A549 (cell line): Measurements from ENCODE around the gene TRAPPC5. TPM values are rescaled to one million over a fixed set of nuclear protein-coding genes. Genes with fewer than 3 reads are reported as not detected.

Experiments used
- ATAC-seq, 2 experiments: fragments of 200-7000 bp in 1 of 2; fragments of >200 bp in 1 of 2; cut with Nextera tagmentation in 1 of 2; cut with Tn5 transposase in 1 of 2; 3 replicates each; pipeline versions ENCODE4 v1.8.0 to v1.9.1; 2018 to 2020; ENCODE audit warnings: mild to moderate bottlenecking in 1 of 2, moderate library complexity in 1 of 2
- CTCF ChIA-PET: fragments of 300-600 bp; sonication (Branson Sonifier 250); formaldehyde crosslinking; extraction: SDS; loops from one replicate; lab custom pipeline; 2021; ENCODE audit warnings: antibody characterized with exemption, inconsistent platforms; lab: Yijun Ruan, JAX
- POLR2A ChIA-PET: fragments of 350-600 bp; formaldehyde crosslinking; extraction: SDS; loops from one replicate; lab custom pipeline; 2021; ENCODE audit warnings: antibody characterized with exemption, inconsistent platforms; lab: Yijun Ruan, JAX
- DNase-seq, 2 experiments: peaks; one replicate each; pipeline versions ENCODE4 v3.0.0 to v3.0.0-alpha.2; 2011 to 2016; ENCODE audit warnings: low read depth in 1 of 2, low spot score in 1 of 2
- FAIRE-seq: peaks from 2 replicates; lab custom pipeline; 2011; peaks lifted over from hg19 to GRCh38; lab: Jason Lieb, UNC
- H3K27ac ChIP-seq, 2 experiments: fragments of >200 bp; sonication (Bioruptor Twin); formaldehyde crosslinking; 3 replicates each; pipeline ENCODE4 v1.5.1; 2016 to 2017
- H3K4me1 ChIP-seq: fragments of >200 bp; sonication (Bioruptor Twin); formaldehyde crosslinking; 3 replicates; pipeline ENCODE4 v1.6.1; 2016
- H3K4me2 ChIP-seq: fragments of >200 bp; sonication (Bioruptor Twin); formaldehyde crosslinking; 3 replicates; pipeline ENCODE4 v1.6.1; 2016
- H3K4me3 ChIP-seq: fragments of >200 bp; sonication (Bioruptor Twin); formaldehyde crosslinking; 3 replicates; pipeline ENCODE4 v1.5.1; 2016
- H3K9me3 ChIP-seq: fragments of >200 bp; sonication (Bioruptor Twin); formaldehyde crosslinking; 3 replicates; pipeline ENCODE4 v1.6.1; 2016
- CEBPB ChIP-seq, 2 experiments: fragments of >200 bp in 1 of 2; sonication (Bioruptor Twin) in 1 of 2; formaldehyde crosslinking in 1 of 2; IDR thresholded peaks; 2 replicates each; pipeline ENCODE4 v1.6.1; 2012 to 2016
- CHD2 ChIP-seq: fragments of 150-350 bp; IDR thresholded peaks from 2 replicates; pipeline ENCODE4 v1.6.1; 2014; ENCODE audit warnings: low read length; ENCODE audit not compliant: partially characterized antibody
- CHD4 ChIP-seq: fragments of 200-600 bp; sonication (generic); IDR thresholded peaks from 2 replicates; pipeline ENCODE4 v1.6.1; 2016; ENCODE audit warnings: antibody characterized with exemption, mild to moderate bottlenecking, borderline replicate concordance
- EP300 ChIP-seq, 2 experiments: fragments of >200 bp; sonication (Bioruptor Twin); formaldehyde crosslinking; IDR thresholded peaks; 2 replicates in 1 of 2; 3 replicates in 1 of 2; pipeline ENCODE4 v1.6.1; 2016 to 2017
- FOSB ChIP-seq: fragments of 250-450 bp; sonication (Bioruptor Pico); IDR thresholded peaks from 2 replicates; pipeline ENCODE4 v1.5.0; 2020; ENCODE audit warnings: mild to moderate bottlenecking, moderate library complexity
- FOSL2 ChIP-seq, 2 experiments: fragments of 450-650 bp in 1 of 2; fragments of >200 bp in 1 of 2; sonication (Bioruptor Twin) in 1 of 2; formaldehyde crosslinking; IDR thresholded peaks; 2 replicates each; pipeline versions ENCODE4 v1.5.0 to v1.6.1; 2016 to 2020; ENCODE audit warnings: mild to moderate bottlenecking in 1 of 2, moderate library complexity in 1 of 2
- GATA3 ChIP-seq: IDR thresholded peaks from 2 replicates; pipeline ENCODE4 v1.6.1; 2012; ENCODE audit warnings: borderline replicate concordance
- HDAC2 ChIP-seq: fragments of 200-600 bp; sonication (generic); IDR thresholded peaks from 2 replicates; pipeline ENCODE4 v1.6.1; 2016
- HEYL ChIP-seq: fragments of 250-450 bp; sonication (Bioruptor Pico); IDR thresholded peaks from 2 replicates; pipeline ENCODE4 v1.8.0; 2021; ENCODE audit warnings: mild to moderate bottlenecking, moderate library complexity
- HOXA7 ChIP-seq: fragments of 250-450 bp; sonication (Bioruptor Pico); IDR thresholded peaks from 2 replicates; pipeline ENCODE4 v1.5.0; 2020; ENCODE audit warnings: mild to moderate bottlenecking, moderate library complexity
- HOXB13 ChIP-seq: fragments of 250-450 bp; sonication (Bioruptor Pico); IDR thresholded peaks from 2 replicates; pipeline ENCODE4 v1.5.0; 2020; ENCODE audit warnings: low read depth, mild to moderate bottlenecking, moderate library complexity
- HOXB5 ChIP-seq: fragments of 250-450 bp; sonication (Bioruptor Pico); IDR thresholded peaks from 2 replicates; pipeline ENCODE4 v1.5.0; 2020; ENCODE audit warnings: mild to moderate bottlenecking, moderate library complexity
- JUN ChIP-seq, 2 experiments: fragments of >200 bp; sonication (Bioruptor Twin); formaldehyde crosslinking; IDR thresholded peaks; 2 replicates in 1 of 2; 3 replicates in 1 of 2; pipeline ENCODE4 v1.6.1; 2016 to 2017
- MAFK ChIP-seq: fragments of 450-650 bp; IDR thresholded peaks from 2 replicates; pipeline ENCODE4 v1.6.1; 2014; ENCODE audit not compliant: partially characterized antibody
- MYC ChIP-seq: IDR thresholded peaks from 2 replicates; pipeline ENCODE4 v1.6.1; 2012; ENCODE audit warnings: mild to moderate bottlenecking, inconsistent platforms, low read length, improper control_type of control experiment, borderline replicate concordance
- PBX3 ChIP-seq: IDR thresholded peaks from 2 replicates; pipeline ENCODE4 v1.6.1; 2012
- RAD21 ChIP-seq, 2 experiments: fragments of >200 bp in 1 of 2; sonication (Bioruptor Twin) in 1 of 2; formaldehyde crosslinking in 1 of 2; IDR thresholded peaks in 1 of 2; conservative IDR thresholded peaks in 1 of 2; 2 replicates in 1 of 2; 3 replicates in 1 of 2; pipeline ENCODE4 v1.6.1; 2012 to 2018; ENCODE audit warnings: inconsistent platforms in 1 of 2
- RCOR1 ChIP-seq: fragments of 150-350 bp; IDR thresholded peaks from 2 replicates; pipeline ENCODE4 v1.6.1; 2014; ENCODE audit warnings: antibody characterized with exemption, low read length, low read depth
- SMC3 ChIP-seq: fragments of >200 bp; sonication (Bioruptor Twin); formaldehyde crosslinking; IDR thresholded peaks from 3 replicates; pipeline ENCODE4 v1.6.1; 2018; ENCODE audit warnings: inconsistent platforms
- TFCP2L1 ChIP-seq: fragments of 250-450 bp; sonication (Bioruptor Pico); IDR thresholded peaks from 2 replicates; pipeline ENCODE4 v1.5.0; 2021; ENCODE audit warnings: mild to moderate bottlenecking
- ZNF302 ChIP-seq: fragments of 250-450 bp; sonication (Bioruptor Pico); IDR thresholded peaks from 2 replicates; pipeline ENCODE4 v1.9.0; 2021; ENCODE audit warnings: inconsistent platforms, mild to moderate bottlenecking, moderate library complexity
- WGBS: methylation state at CpG from one replicate; pipeline ENCODE4 v1.1.6; 2017; ENCODE audit errors: missing lambda C conversion rate; 5-methylcytosine and 5-hydroxymethylcytosine counted together
- polyA plus RNA-seq, 4 experiments: library from polyadenylated mRNA; depleted of rRNA in 3 of 4; stranded (reverse); fragments of >200 nt; fragmentation: RNase III in 1 of 4; extraction: RNeasy Plus Mini Kit Qiagen cat#74134 plus additional on column Dnase treatment in 1 of 4; gene quantifications; 2 replicates in 3 of 4; 3 replicates in 1 of 4; pipeline ENCODE4 v1.2.3, GENCODE V29; 2011 to 2017
- TF ChIP-seq, protein P1 (sequence below): fragments of 250-450 bp; sonication (Bioruptor Pico); IDR thresholded peaks from 2 replicates; pipeline ENCODE4 v1.5.0; 2020; ENCODE audit warnings: low read depth, mild to moderate bottlenecking, moderate library complexity
- TF ChIP-seq, protein P2 (sequence below): IDR thresholded peaks from 2 replicates; pipeline ENCODE4 v1.6.1; 2012; ENCODE audit warnings: low read depth, borderline replicate concordance
- TF ChIP-seq, protein P3 (sequence below): fragments of >200 bp; sonication (Bioruptor Twin); formaldehyde crosslinking; IDR thresholded peaks from 3 replicates; pipeline ENCODE4 v1.5.1; 2016
- TF ChIP-seq, protein P4 (sequence below): fragments of 150-350 bp; IDR thresholded peaks from 2 replicates; pipeline ENCODE4 v1.6.1; 2014; ENCODE audit warnings: low read depth, mild to moderate bottlenecking, low read length

The TRAPPC5 gene
- polyA plus RNA-seq, 2 of the 4 experiments (the other 2 are of a cell fraction): 31.6 to 59.8 TPM

GRCh38 chr19:7732045-7732444 is 51.4 kb downstream of the TRAPPC5 start, which contains the start of gene CLEC4G:
CLEC4G (minus strand) TSS chr19:7732110; CDS start chr19:7732102, 8 bp downstream.
- DNase-seq (no peak), FAIRE-seq (no peak), ATAC-seq (peak in 1 of 2 experiments; percentile 48; a peak in 3 of 6 replicates)
- H3K4me1 ChIP-seq: no peaks in the 10 kb centered on the region
- no peak within 1 kb of the TSS for H3K27ac ChIP-seq
- H3K4me2 ChIP-seq: no peak within 1 kb of the TSS
- 56% methylated on average over 6 of the region's 9 CpGs for WGBS
- CTCF ChIA-PET: no interaction called here
- H3K4me3 ChIP-seq: no peak within 1 kb of the TSS
- no peaks in the 10 kb centered on the region for H3K9me3 ChIP-seq
- TF ChIP-seq RAD21 (conservative IDR thresholded peaks at IDR 0.05 in 1 of 2, IDR thresholded peaks at IDR 0.05 in 1 of 2) (no peak), MYC (no peak), FOSB (CRISPR knock-in tag) (no peak), CHD4 (no peak), SMC3 (no peak), PBX3 (no peak), HOXA7 (no peak), FOSL2 (IDR thresholded peaks at IDR 0.05) (no peak), FOSL2 (CRISPR knock-in tag; IDR thresholded peaks at IDR 0.05) (no peak), CHD2 (no peak), ZNF302 (no peak), HOXB5 (CRISPR knock-in tag) (no peak), MAFK (no peak), EP300 (IDR thresholded peaks at IDR 0.05) (no peak)
- TF ChIP-seq, protein P1, sequence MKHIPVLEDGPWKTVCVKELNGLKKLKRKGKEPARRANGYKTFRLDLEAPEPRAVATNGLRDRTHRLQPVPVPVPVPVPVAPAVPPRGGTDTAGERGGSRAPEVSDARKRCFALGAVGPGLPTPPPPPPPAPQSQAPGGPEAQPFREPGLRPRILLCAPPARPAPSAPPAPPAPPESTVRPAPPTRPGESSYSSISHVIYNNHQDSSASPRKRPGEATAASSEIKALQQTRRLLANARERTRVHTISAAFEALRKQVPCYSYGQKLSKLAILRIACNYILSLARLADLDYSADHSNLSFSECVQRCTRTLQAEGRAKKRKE: no peak
- TF ChIP-seq, protein P2, sequence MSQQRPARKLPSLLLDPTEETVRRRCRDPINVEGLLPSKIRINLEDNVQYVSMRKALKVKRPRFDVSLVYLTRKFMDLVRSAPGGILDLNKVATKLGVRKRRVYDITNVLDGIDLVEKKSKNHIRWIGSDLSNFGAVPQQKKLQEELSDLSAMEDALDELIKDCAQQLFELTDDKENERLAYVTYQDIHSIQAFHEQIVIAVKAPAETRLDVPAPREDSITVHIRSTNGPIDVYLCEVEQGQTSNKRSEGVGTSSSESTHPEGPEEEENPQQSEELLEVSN: no peak
- TF ChIP-seq, protein P3, sequence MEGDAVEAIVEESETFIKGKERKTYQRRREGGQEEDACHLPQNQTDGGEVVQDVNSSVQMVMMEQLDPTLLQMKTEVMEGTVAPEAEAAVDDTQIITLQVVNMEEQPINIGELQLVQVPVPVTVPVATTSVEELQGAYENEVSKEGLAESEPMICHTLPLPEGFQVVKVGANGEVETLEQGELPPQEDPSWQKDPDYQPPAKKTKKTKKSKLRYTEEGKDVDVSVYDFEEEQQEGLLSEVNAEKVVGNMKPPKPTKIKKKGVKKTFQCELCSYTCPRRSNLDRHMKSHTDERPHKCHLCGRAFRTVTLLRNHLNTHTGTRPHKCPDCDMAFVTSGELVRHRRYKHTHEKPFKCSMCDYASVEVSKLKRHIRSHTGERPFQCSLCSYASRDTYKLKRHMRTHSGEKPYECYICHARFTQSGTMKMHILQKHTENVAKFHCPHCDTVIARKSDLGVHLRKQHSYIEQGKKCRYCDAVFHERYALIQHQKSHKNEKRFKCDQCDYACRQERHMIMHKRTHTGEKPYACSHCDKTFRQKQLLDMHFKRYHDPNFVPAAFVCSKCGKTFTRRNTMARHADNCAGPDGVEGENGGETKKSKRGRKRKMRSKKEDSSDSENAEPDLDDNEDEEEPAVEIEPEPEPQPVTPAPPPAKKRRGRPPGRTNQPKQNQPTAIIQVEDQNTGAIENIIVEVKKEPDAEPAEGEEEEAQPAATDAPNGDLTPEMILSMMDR: no peak
- TF ChIP-seq, all 56 proteins: peak for 0
- POLR2A ChIA-PET: no interaction called here

DNA sequence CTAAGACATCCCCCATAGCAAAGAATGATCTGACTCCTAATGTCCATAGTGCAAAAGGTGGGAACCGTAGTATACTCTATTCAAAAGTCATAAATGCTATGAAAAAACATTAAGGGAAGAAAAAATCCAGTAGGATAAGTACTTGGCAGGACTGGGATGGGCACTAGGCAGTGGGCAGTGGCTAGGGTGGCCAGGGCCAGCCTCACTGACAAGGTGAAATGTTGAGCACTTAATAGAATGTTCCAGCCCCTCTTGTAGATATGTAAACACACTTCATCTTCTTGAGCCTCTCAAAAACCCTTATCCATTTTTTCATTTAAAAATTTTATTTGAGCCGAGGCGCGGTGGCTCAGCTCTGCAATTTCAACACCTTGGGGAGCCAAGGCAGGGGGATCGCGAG is 52.7 kb downstream of the TRAPPC5 start:
- no peak overlapping the region for H3K4me2 ChIP-seq
- no peaks in the 10 kb centered on the region for H3K9me3 ChIP-seq
- no peak for DNase-seq
- CTCF ChIA-PET: interaction anchor here (0.6 kb wide), 2 partner anchors 65 to 426 kb away, joined by 3 read pairs; no protein-coding TSS in a partner anchor
- no peak overlapping the region for H3K27ac ChIP-seq
- TF ChIP-seq GATA3 (no peak), HDAC2 (no peak), MAFK (no peak), ZNF302 (no peak), JUN (IDR thresholded peaks at IDR 0.05) (no peak), RCOR1 (no peak), HOXB13 (CRISPR knock-in tag) (no peak), HOXB5 (CRISPR knock-in tag) (no peak), TFCP2L1 (CRISPR knock-in tag) (no peak), HEYL (no peak), CEBPB (IDR thresholded peaks at IDR 0.05) (no peak)
- TF ChIP-seq, protein P1: no peak
- TF ChIP-seq, protein P4, sequence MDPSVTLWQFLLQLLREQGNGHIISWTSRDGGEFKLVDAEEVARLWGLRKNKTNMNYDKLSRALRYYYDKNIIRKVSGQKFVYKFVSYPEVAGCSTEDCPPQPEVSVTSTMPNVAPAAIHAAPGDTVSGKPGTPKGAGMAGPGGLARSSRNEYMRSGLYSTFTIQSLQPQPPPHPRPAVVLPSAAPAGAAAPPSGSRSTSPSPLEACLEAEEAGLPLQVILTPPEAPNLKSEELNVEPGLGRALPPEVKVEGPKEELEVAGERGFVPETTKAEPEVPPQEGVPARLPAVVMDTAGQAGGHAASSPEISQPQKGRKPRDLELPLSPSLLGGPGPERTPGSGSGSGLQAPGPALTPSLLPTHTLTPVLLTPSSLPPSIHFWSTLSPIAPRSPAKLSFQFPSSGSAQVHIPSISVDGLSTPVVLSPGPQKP: no peak
- TF ChIP-seq, all 56 proteins: peak for 0
- FAIRE-seq (no peak), ATAC-seq (no peak)
- POLR2A ChIA-PET: no interaction called here
- Histone ChIP-seq H3K4me1 (no peaks in the 10 kb centered on the region), H3K4me3 (no peak overlapping the region)
- 40% methylated on average over 6 of the region's 6 CpGs for WGBS
